ENCODE data around the gene CACNB4.
"Not testable (repeated sequence)": the region's sequence is repeated elsewhere in the genome, so short reads cannot be mapped to it uniquely, and the experiment has no call there.

DNA sequence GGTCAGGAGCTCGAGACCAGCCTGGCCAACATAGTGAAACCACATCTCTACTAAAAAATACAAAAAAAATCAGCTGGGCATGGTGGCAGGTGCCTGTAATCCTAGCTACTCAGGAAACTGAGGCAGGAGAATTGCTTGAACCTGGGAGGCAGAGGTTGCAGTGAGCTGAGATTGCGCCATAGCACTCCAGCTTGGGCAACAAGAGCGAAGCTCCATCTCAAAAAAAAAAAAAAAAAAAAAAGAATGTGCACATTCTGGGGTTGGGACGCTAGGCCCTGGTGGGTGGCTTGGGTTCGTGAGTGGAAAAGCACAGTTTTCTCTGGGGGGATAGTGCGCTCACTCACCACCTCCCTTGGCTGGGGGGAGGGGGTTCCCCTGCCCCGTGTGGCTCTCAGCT, 183.2 kb downstream of the CACNB4 start:
- not testable (repeated sequence) for TF ChIP-seq POLR2A (IDR thresholded peaks at IDR 0.05)
- TF ChIP-seq, protein P1, sequence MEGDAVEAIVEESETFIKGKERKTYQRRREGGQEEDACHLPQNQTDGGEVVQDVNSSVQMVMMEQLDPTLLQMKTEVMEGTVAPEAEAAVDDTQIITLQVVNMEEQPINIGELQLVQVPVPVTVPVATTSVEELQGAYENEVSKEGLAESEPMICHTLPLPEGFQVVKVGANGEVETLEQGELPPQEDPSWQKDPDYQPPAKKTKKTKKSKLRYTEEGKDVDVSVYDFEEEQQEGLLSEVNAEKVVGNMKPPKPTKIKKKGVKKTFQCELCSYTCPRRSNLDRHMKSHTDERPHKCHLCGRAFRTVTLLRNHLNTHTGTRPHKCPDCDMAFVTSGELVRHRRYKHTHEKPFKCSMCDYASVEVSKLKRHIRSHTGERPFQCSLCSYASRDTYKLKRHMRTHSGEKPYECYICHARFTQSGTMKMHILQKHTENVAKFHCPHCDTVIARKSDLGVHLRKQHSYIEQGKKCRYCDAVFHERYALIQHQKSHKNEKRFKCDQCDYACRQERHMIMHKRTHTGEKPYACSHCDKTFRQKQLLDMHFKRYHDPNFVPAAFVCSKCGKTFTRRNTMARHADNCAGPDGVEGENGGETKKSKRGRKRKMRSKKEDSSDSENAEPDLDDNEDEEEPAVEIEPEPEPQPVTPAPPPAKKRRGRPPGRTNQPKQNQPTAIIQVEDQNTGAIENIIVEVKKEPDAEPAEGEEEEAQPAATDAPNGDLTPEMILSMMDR (IDR thresholded peaks at IDR 0.05) = not testable (repeated sequence)
